GM12864 (cell line): ENCODE data around the gene DNAJC19.

Experiments
- DNase-seq: peaks from one replicate; pipeline ENCODE4 v3.0.0-alpha.2; 2011; ENCODE audit warnings: low read depth
- H3K4me3 ChIP-seq: 2 replicates; pipeline ENCODE4 v1.5.1; 2011; ENCODE audit warnings: mild to moderate bottlenecking, low read depth, low read length, control low read depth
- TF ChIP-seq, protein P1 (sequence below): IDR thresholded peaks from 2 replicates; pipeline ENCODE4 v1.5.1; 2011; ENCODE audit warnings: low read depth, mild to moderate bottlenecking, moderate library complexity, low read length, control low read depth, inconsistent platforms; ENCODE audit errors: missing control alignments

Gene DNAJC19

DNA sequence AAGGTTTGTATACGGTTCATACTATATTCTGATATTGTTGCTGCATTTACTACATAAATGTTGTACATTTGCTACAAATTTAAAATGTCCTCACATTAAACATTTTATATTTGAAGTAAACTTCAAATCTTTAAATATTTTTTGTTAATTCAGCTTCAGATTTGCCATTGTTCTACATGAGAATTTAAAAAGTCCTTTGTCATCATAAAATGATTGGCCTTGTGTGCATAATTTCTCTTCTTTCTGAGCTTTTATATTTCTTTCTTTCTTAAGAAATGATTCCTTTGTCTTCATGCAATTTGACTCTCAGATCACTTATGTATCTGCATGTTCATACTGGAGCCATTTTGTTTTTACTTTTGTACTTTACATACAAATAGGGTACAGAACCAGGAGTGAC, 28.0 kb downstream of the DNAJC19 start:
- no peak for DNase-seq
- TF ChIP-seq, protein P1, sequence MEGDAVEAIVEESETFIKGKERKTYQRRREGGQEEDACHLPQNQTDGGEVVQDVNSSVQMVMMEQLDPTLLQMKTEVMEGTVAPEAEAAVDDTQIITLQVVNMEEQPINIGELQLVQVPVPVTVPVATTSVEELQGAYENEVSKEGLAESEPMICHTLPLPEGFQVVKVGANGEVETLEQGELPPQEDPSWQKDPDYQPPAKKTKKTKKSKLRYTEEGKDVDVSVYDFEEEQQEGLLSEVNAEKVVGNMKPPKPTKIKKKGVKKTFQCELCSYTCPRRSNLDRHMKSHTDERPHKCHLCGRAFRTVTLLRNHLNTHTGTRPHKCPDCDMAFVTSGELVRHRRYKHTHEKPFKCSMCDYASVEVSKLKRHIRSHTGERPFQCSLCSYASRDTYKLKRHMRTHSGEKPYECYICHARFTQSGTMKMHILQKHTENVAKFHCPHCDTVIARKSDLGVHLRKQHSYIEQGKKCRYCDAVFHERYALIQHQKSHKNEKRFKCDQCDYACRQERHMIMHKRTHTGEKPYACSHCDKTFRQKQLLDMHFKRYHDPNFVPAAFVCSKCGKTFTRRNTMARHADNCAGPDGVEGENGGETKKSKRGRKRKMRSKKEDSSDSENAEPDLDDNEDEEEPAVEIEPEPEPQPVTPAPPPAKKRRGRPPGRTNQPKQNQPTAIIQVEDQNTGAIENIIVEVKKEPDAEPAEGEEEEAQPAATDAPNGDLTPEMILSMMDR, result no peak
- H3K4me3 ChIP-seq, result no peak overlapping the region

DNA sequence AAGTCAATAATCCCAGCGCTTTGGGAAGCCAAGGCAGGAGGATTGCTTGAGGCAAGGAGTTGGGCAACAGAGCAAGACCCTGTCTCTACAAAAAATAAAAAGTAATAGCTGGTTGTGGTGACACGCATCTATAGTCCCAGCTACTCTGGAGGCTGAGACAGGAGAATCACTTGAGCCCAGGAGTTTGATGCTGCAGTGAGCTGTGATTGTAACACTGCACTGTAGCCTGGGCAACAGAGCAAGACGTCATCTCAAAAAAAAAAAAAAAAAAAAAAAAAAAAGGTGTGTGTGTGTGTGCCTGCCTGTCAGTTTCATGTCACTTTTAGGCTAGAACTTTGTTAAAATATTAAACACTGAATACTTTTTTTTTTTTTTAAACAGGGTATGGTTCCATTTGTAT, 28.4 kb downstream of the DNAJC19 start:
- DNase-seq, result no peak
- TF ChIP-seq, protein P1, result no peak
- no peak overlapping the region for H3K4me3 ChIP-seq

DNA sequence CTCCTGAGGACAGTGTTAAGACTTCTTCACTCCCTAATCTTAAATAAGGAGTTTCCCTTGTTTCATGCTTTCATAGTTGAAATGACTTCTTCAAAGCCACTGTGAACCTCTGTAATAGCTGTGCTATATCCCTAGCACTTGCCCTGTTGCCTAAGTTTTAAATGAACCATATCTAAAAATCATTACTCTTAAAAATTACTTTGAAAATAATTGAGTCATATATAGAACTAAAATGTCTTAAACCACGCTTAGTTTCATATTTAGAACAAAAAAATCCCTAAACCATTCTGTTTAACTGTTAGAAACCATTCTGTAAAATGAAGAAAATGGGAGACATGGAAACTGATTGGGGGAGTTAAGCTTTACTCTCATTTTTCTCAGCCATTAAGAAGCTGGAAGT, 29.8 kb downstream of the DNAJC19 start:
- TF ChIP-seq, protein P1, result no peak
- no peak for DNase-seq
- no peak overlapping the region for H3K4me3 ChIP-seq

DNA sequence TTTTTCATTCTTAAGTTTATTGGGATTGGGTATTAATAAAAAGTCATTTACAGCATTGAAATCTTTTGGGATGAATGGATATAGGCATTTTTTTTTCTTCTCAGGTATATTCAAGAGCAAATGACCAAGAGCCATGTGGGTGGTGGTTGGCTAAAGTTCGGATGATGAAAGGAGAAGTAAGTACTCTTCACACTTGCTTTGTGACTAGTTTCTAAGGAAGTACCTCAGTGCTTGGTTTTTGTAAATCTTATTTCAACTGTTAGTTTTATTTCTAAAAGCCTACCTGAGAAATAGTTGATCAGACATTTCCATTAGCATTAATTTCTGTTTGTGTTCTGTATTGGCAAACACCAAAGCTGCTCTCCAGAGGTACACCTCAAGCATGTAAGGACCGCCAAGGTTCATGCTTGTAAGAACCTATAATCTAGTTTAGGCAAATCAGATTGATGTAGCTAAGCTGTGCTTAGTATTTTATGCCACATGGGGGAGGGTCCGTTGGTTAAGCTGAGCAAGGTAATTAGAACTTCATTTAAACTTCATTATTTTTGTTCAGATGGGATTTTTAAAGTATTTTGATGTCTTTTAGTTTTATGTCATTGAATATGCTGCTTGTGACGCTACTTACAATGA, 41.7 kb downstream of the DNAJC19 start:
- TF ChIP-seq, protein P1, result no peak
- H3K4me3 ChIP-seq, result no peak overlapping the region
- peak; percentile 5 for DNase-seq

DNA sequence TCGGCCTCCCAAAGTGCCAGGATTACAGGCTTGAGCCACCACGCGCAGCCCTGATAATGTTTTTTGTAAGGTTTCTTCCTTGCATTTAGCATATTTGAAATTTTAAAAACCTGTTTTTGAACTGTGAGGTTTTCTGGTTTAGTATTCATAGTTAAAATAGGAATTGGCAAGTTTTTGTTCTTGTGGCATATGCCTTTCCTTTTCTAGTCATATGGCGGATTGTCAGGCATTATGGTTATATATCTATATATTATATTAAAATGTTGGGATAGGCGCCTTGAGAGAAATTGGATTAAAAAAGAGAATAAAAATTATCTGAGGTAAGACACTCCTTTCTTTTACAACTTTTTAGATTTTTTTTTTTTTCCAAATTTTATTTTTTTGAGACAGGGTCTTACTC, 48.7 kb downstream of the DNAJC19 start:
- H3K4me3 ChIP-seq, result no peak overlapping the region
- no peak for DNase-seq
- TF ChIP-seq, protein P1, result no peak

DNA sequence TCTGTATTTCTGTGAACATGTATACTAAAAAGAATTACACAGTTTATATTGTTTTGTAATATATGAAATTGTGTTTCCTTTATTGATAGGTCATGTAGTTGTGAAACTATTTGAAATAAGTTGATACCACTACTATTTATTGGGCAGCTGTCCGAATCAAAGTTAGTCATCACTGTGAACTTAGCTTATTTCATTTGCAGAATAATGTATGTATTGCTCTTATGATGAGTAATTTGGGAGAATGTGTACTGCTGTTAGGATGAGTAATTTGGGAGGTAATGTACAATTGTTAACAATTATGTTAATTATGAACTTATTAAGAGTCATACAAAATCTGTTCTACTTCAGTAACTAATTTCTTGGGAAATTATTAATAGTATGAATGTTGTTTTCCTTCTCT, 54.9 kb downstream of the DNAJC19 start:
- DNase-seq, result no peak
- no peak overlapping the region for H3K4me3 ChIP-seq
- TF ChIP-seq, protein P1, result no peak
